Measurements from ENCODE around the gene LYZ.

Gene LYZ

DNA sequence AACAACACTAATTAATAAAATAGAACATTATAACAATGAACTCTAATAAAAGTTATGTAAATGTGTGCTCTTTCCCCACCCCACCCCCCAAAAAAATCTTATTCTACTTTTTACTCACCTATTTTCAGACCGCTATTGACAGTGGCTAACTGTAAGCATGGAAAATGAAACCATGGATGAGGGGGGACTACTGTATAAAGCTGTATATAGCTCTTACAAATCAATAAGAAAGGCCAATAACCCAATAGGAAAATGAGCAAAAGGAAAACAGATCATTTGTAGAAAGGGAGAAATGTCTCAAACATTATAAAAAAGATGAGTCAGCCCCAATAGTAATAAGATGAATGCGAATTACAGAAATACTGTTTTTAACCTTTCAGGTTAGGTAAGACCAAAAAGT is 38.7 kb downstream of the LYZ start:
- no peak for DNase-seq (ENCODE audit: low read depth in 2 of 2)

DNA sequence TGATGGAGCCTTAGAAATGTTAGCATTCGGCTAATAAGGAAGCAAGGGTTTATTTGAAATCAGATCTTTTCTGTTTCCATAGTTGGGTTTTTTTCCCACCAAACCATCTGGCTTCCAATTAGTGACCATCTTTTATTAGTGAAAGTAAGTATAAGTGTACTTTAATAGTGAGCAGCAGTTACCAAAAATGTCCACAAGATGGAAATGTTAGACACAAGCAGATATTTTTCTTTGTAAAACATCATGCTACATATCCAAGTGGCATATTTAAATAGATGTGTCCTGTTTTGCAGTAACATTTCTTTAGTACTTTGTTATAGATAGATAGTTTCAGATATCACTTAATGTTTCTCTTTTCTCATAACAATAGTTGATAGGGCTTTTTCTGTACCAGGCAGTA is 40.2 kb downstream of the LYZ start:
- DNase-seq (ENCODE audit: low read depth in 2 of 2), result no peak

DNA sequence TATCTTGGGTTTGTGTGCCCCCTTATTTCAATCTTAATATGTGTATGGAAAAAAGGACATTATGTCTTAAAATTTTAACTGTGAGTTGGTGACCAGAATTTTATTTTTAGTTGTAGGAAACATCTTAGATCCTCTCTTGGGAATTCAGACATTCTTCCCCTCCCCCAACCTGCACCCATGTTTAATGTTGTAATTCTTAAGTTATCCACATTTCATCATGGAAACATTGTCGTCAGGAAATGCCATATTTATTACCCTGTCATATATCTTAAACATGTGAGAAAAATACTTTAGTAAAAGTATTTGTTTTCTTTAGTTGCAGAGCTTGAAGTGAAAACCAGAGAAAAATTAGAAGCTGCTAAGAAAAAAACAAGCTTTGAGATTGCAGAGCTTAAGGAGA is 41.6 kb downstream of the LYZ start:
- no peak for DNase-seq (ENCODE audit: low read depth in 2 of 2)

DNA sequence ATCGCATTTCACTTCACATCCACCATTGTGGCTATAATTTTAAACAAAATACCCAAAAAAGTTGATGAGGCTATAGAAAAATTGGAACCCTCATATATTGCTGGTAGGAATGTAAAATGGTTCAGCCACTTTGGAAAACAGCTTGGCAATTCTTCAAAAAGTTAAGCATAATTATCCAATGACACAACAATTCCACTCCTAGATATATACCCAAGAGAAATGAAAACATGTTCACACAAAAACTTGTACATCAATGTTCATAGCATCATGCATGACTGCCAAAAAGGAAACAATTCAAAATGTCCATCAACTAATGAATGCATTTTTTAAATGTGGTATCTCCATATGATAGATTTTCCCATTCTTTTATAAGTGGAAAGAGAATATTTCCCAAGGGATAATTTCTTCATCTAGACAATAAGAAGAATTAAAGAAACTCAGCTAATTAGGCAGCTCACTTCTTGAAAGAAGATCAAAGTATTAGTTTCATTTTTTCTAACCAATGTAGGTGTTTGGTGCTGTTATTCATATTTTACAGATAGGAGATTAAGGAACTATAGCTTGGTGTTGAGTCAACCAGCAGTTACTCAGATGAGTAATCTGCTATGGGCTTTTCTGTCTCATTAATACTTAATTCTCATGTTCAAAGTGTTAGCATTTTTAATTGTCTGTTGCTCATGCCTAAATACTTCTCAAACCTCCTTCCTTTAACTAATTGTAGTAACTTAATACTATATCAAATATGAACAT is 44.2 kb downstream of the LYZ start:
- DNase-seq (ENCODE audit: low read depth in 2 of 2), result no peak

DNA sequence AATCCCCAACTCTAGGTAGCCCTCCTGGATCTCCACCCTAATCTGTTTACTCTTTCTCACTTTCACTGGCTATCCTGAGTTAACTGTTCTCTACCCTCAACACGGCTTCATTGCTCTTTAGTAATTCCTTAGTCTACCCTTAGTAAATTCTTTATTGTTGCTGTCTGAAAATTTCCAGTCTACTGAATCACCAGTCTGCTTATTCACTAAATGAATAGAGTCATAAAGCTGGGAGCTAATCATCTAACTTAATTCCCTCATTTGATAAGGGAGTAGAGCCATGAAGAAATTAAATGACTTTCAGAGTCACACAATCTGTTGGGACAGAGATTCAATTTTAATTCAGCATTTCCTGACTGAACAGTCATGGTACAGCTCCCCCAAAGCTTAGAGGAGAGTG is 47.9 kb downstream of the LYZ start:
- DNase-seq (ENCODE audit: low read depth in 2 of 2), result no peak

DNA sequence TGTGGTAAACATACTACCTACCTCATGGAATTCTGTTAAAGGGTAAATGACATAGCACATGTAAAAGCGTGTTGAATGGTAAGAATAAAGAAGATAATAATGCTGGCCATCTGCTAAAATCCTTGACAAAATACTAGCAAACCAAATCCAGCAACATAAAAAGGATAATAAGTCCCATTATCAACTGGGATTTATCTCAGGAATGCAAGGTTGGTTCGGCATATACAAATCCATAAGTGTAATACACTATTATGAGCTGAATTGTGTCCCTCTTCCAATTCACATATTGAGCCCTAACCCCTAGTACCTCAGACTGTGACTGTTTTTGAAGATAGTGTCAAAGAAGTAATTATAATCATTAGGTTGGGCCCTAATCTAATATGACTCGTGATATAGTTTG is 48.8 kb downstream of the LYZ start:
- DNase-seq (ENCODE audit: low read depth in 2 of 2), result no peak

DNA sequence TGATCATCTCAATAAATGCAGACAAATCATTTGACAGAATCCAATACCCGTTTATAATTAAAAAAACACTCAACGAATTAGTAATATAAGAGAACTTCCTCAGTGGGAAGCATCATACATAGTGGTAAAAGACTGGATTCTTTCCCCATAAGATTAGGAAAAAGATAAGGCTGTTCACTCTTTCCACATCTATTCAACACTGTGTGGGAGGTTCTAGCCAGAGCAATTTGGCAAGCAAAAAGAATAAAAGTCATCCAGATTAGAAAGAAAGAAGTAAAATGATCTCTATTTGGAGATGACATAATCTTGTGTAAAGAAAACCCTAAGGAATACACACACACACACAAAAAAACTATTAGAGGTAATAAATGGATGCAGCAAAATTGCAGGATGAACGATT is 49.8 kb downstream of the LYZ start:
- DNase-seq (ENCODE audit: low read depth in 2 of 2), result no peak

DNA sequence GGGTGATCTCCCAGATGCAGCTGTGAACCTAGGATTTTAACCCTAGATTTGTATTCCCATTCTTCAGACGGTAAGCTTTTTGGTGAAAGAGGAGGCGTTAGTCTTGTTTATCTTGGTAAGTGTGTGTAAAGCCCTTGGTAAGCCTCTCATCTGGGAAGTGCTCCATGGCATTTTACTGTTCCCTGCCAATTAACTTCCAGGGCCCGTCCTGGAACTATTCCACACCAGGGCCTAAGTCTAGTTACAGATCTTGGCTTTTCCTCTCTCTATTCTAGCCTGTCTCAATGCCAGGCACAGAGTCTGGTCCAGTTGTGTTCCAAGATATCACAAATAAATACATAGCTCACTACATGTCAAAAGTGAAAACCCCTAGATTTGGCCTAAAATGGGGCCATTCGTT is 53.8 kb downstream of the LYZ start:
- no peak for DNase-seq (ENCODE audit: low read depth in 2 of 2)
